GM18858 (cell line): ENCODE results near the gene RNF10.
A peak's percentile ranks its signal among the peaks of the same experiment; 100 is the strongest.
"Not testable (repeated sequence)": the region's sequence is repeated elsewhere in the genome, so short reads cannot be mapped to it uniquely, and the experiment has no call there.

Experiments used
- ATAC-seq: cut with Tn5 transposase; IDR thresholded peaks from one replicate; pipeline ENCODE4 v1.9.1; 2021; ENCODE audit not compliant: unreplicated experiment

The RNF10 gene

GRCh38 chr12:120579179-120579578 lies 45.0 kb downstream of the RNF10 start:
- ATAC-seq, result no peak

GRCh38 chr12:120580787-120581723 lies 46.9 kb downstream of the RNF10 start, which contains the start of gene POP5:
POP5 (minus strand) TSS chr12:120581402; CDS start chr12:120581362, 40 bp downstream.
- peak; percentile 86 for ATAC-seq

- no peak for ATAC-seq
Observed at GRCh38 chr12:120581998-120582397, 47.8 kb downstream of the RNF10 start.

GRCh38 chr12:120583478-120584030 lies 49.4 kb downstream of the RNF10 start:
- ATAC-seq, result no peak

- ATAC-seq, result no peak
Observed at GRCh38 chr12:120584343-120585149, 50.4 kb downstream of the RNF10 start.

- no peak for ATAC-seq
Observed at GRCh38 chr12:120586206-120586605, 52.0 kb downstream of the RNF10 start.

GRCh38 chr12:120586860-120587259 lies 52.7 kb downstream of the RNF10 start:
- ATAC-seq, result no peak

- ATAC-seq, result no peak
Observed at GRCh38 chr12:120588371-120588770, 54.2 kb downstream of the RNF10 start.

- no peak for ATAC-seq
Observed at GRCh38 chr12:120588948-120589930, 55.1 kb downstream of the RNF10 start.

GRCh38 chr12:120590741-120591407 lies 56.7 kb downstream of the RNF10 start:
- no peak for ATAC-seq

GRCh38 chr12:120592121-120593049 lies 58.2 kb downstream of the RNF10 start:
- ATAC-seq, result no peak

- ATAC-seq, result no peak
Observed at GRCh38 chr12:120596901-120597300, 62.7 kb downstream of the RNF10 start.

GRCh38 chr12:120597861-120598260 lies 63.7 kb downstream of the RNF10 start:
- ATAC-seq, result no peak

GRCh38 chr12:120598674-120599463 lies 64.7 kb downstream of the RNF10 start:
- no peak for ATAC-seq

- ATAC-seq, result no peak
Observed at GRCh38 chr12:120599672-120600552, 65.8 kb downstream of the RNF10 start.

- not testable (repeated sequence) for ATAC-seq
Observed at GRCh38 chr12:120602416-120602815, 68.3 kb downstream of the RNF10 start.

- no peak for ATAC-seq
Observed at GRCh38 chr12:120610560-120610959, 76.4 kb downstream of the RNF10 start.
